Measurements from ENCODE around the gene CNTN4. TPM values are rescaled to one million over a fixed set of nuclear protein-coding genes. Genes with fewer than 3 reads are reported as not detected.

The CNTN4 gene
- total RNA-seq, 6 experiments from 2014 or later = 1.5 to 3.9 (median 1.7) TPM

DNA sequence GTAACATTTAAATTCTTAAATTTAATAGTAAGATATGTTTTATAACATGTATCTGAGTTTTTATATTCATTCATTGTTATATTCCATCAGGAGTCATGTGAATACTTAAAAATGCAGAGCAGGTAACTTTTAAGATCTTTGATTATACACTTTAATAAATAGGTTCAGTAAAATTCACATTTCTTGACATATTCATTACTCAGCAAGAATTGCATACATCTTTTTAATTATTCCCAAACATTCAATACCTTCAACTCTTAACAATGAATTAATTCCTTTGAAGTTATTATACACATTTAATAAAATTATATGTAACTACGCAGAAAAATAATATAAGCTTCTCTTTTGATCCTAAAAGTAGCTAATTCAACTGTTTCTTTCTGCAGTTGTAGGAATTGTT lies 105.4 kb downstream of the CNTN4 start:
- no peak for ATAC-seq
- Histone ChIP-seq H3K27ac (no peak overlapping the region), H3K4me1 (no peaks in the 10 kb centered on the region), H3K4me3 (no peak overlapping the region), H3K9me3 (no peaks in the 10 kb centered on the region), H3K36me3 (no peaks in the 10 kb centered on the region), H3K27me3 (no peaks in the 10 kb centered on the region)
- DNase-seq = no peak
- intact Hi-C loops (cut with DNase I) = no loop called here
- TF ChIP-seq POLR2A (IDR thresholded peaks at IDR 0.05) = no peak
- TF ChIP-seq CTCF (IDR thresholded peaks at IDR 0.05) = no peak
- 50% methylated on average over 1 of the region's 1 CpG for WGBS (ENCODE audit: insufficient coverage, low coverage, low lambda C conversion rate, missing lambda C conversion rate)

- WGBS (ENCODE audit: insufficient coverage, low coverage, low lambda C conversion rate, missing lambda C conversion rate) = 40% methylated on average over 2 of the region's 2 CpGs
These were observed 107.0 kb downstream of the CNTN4 start for GRCh38 chr3:2205692-2206091.

GRCh38 chr3:2206536-2206935 lies 107.9 kb downstream of the CNTN4 start:
- Histone ChIP-seq H3K4me1 (no peaks in the 10 kb centered on the region), H3K27me3 (no peaks in the 10 kb centered on the region)

More at GRCh38 chr3:2205692-2206091, 107.0 kb downstream of the CNTN4 start:
- Histone ChIP-seq H3K4me1 (no peaks in the 10 kb centered on the region), H3K27ac (no peak overlapping the region), H3K9me3 (no peaks in the 10 kb centered on the region), H3K36me3 (no peaks in the 10 kb centered on the region), H3K4me3 (no peak overlapping the region), H3K27me3 (no peaks in the 10 kb centered on the region)
- ATAC-seq = no peak
- DNase-seq = no peak
- no peak for TF ChIP-seq CTCF (IDR thresholded peaks at IDR 0.05)
- TF ChIP-seq POLR2A (IDR thresholded peaks at IDR 0.05) = no peak
- intact Hi-C loops (cut with DNase I) = no loop called here

DNA sequence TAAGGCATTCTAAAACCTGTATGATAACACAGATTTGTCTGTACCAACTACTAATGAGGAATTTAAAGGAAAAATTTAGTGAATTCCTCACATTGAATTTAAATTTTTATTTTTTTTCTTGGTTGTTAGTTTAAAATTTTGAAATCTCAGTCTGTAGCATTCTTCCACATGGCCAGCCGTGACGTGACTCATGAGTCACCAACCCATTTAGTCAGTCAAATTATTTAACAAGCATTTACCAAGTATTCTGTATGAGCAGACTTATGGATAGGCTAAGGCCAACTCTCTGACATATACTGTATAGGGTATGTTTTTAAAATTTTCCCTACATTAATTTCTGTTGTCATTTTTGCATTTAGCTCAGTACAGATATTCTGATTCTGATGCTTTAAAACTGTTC lies 112.9 kb downstream of the CNTN4 start:
- intact Hi-C loops (cut with DNase I) = no loop called here
- no peaks in the 10 kb centered on the region for H3K4me1 ChIP-seq
- H3K27me3 ChIP-seq = no peaks in the 10 kb centered on the region
- WGBS (ENCODE audit: insufficient coverage, low coverage, low lambda C conversion rate, missing lambda C conversion rate) = 58% methylated on average over 2 of the region's 2 CpGs
- no peak for DNase-seq
- ATAC-seq = no peak
- no peaks in the 10 kb centered on the region for H3K9me3 ChIP-seq
- no peaks in the 10 kb centered on the region for H3K36me3 ChIP-seq
- H3K4me3 ChIP-seq = no peak overlapping the region
- H3K27ac ChIP-seq = no peak overlapping the region
- TF ChIP-seq POLR2A (IDR thresholded peaks at IDR 0.05) (no peak), CTCF (IDR thresholded peaks at IDR 0.05) (no peak)

More at GRCh38 chr3:2206536-2206935, 107.9 kb downstream of the CNTN4 start:
- DNase-seq (no peak), ATAC-seq (no peak)
- no peaks in the 10 kb centered on the region for H3K9me3 ChIP-seq
- TF ChIP-seq POLR2A (IDR thresholded peaks at IDR 0.05) (no peak), CTCF (IDR thresholded peaks at IDR 0.05) (no peak)
- no peaks in the 10 kb centered on the region for H3K36me3 ChIP-seq
- H3K27ac ChIP-seq = no peak overlapping the region
- intact Hi-C loops (cut with DNase I) = no loop called here
- no peak overlapping the region for H3K4me3 ChIP-seq
- WGBS (ENCODE audit: insufficient coverage, low coverage, low lambda C conversion rate, missing lambda C conversion rate) = 42% methylated on average over 4 of the region's 4 CpGs

- no peak for DNase-seq
- Histone ChIP-seq H3K9me3 (no peaks in the 10 kb centered on the region), H3K36me3 (no peaks in the 10 kb centered on the region), H3K4me3 (no peak overlapping the region), H3K27ac (no peak overlapping the region), H3K27me3 (no peaks in the 10 kb centered on the region), H3K4me1 (no peaks in the 10 kb centered on the region)
- intact Hi-C loops (cut with DNase I) = no loop called here
- TF ChIP-seq CTCF (IDR thresholded peaks at IDR 0.05) (no peak), POLR2A (IDR thresholded peaks at IDR 0.05) (no peak)
- 52% methylated on average over 3 of the region's 3 CpGs for WGBS (ENCODE audit: insufficient coverage, low coverage, low lambda C conversion rate, missing lambda C conversion rate)
- ATAC-seq = no peak
These were observed 113.5 kb downstream of the CNTN4 start for GRCh38 chr3:2212206-2212605.

Measured in right lobe of liver (tissue), 6 donors.